H1 (cell line): ENCODE measurements around the gene TBC1D22A. TPM values are rescaled to one million over a fixed set of nuclear protein-coding genes. Genes with fewer than 3 reads are reported as not detected.
A peak's percentile ranks its signal among the peaks of the same experiment; 100 is the strongest.

ENCODE experiments used
- CTCF ChIA-PET: fragments of 300-600 bp; sonication (Branson Sonifier 250); formaldehyde crosslinking; loops from one replicate; lab custom pipeline; 2021; ENCODE audit not compliant: partially characterized antibody; lab: Charles Lee
- POLR2A ChIA-PET: fragments of 300-600 bp; sonication (Branson Sonifier 250); formaldehyde crosslinking; loops from one replicate; lab custom pipeline; 2021; ENCODE audit warnings: inconsistent platforms; ENCODE audit not compliant: partially characterized antibody; lab: Charles Lee
- DNase-seq, 2 experiments: peaks; one replicate each; pipeline versions ENCODE4 v3.0.0 to v3.0.0-alpha.2; 2010 to 2022; ENCODE audit warnings: low spot score in 2 of 2, low read depth in 1 of 2, mixed read lengths in 1 of 2
- FAIRE-seq: peaks from 2 replicates; lab custom pipeline; 2011; peaks lifted over from hg19 to GRCh38; lab: Jason Lieb, UNC
- H2AFZ ChIP-seq: 2 replicates; pipeline ENCODE4 v1.8.1; 2012; ENCODE audit warnings: low read length, inconsistent platforms
- H2AK5ac ChIP-seq: 2 replicates; pipeline ENCODE4 v1.6.1; 2013; ENCODE audit warnings: low read depth, low read length
- H2BK120ac ChIP-seq: replicated peaks from 2 replicates; pipeline ENCODE3; 2013; ENCODE audit warnings: low read depth, low read length, inconsistent platforms
- H2BK12ac ChIP-seq: 2 replicates; pipeline ENCODE4 v1.6.1; 2013; ENCODE audit warnings: low read depth, low read length
- H2BK15ac ChIP-seq: 2 replicates; pipeline ENCODE4 v1.6.1; 2013; ENCODE audit warnings: low read length
- H2BK20ac ChIP-seq: 2 replicates; pipeline ENCODE4 v1.6.1; 2013; ENCODE audit warnings: low read length
- H2BK5ac ChIP-seq: 2 replicates; pipeline ENCODE4 v1.6.1; 2013; ENCODE audit warnings: low read depth, low read length
- H3K14ac ChIP-seq: 2 replicates; pipeline ENCODE4 v1.6.1; 2013; ENCODE audit warnings: inconsistent platforms; ENCODE audit not compliant: insufficient read length
- H3K18ac ChIP-seq: 2 replicates; pipeline ENCODE4 v1.6.1; 2013; ENCODE audit warnings: low read length; ENCODE audit errors: extremely low read depth
- H3K23ac ChIP-seq: 2 replicates; pipeline ENCODE4 v1.6.1; 2013; ENCODE audit warnings: inconsistent platforms; ENCODE audit not compliant: insufficient read length
- H3K23me2 ChIP-seq: 2 replicates; pipeline ENCODE4 v1.6.1; 2013; ENCODE audit warnings: low read depth, low read length
- H3K27ac ChIP-seq: 2 replicates; pipeline ENCODE4 v1.6.1; 2011; ENCODE audit warnings: low read depth, low read length, inconsistent platforms
- H3K27me3 ChIP-seq, 4 experiments: replicated peaks in 1 of 4; 1 replicate in 1 of 4; 2 replicates in 3 of 4; pipeline versions ENCODE4 v1.6.1 to v1.8.1; 2011 to 2013; ENCODE audit warnings: low read length in 3 of 4, mild to moderate bottlenecking in 3 of 4, inconsistent platforms in 2 of 4, mixed read lengths in 2 of 4, moderate library complexity in 1 of 4; ENCODE audit not compliant: control insufficient read depth in 3 of 4, insufficient read depth in 3 of 4; ENCODE audit errors: extremely low read depth in 1 of 4
- H3K36me3 ChIP-seq, 4 experiments: 2 replicates each; pipeline versions ENCODE4 v1.6.1 to v1.8.1; 2011 to 2013; ENCODE audit warnings: mild to moderate bottlenecking in 4 of 4, low read length in 3 of 4, moderate library complexity in 2 of 4, control low read depth in 1 of 4, inconsistent platforms in 1 of 4; ENCODE audit not compliant: insufficient read depth in 4 of 4, control insufficient read depth in 2 of 4
- H3K4ac ChIP-seq: replicated peaks from 2 replicates; pipeline ENCODE3; 2013; ENCODE audit warnings: low read length, low read depth, mixed read lengths, inconsistent platforms; ENCODE audit not compliant: insufficient read length
- H3K4me1 ChIP-seq, 4 experiments: replicated peaks in 1 of 4; 1 replicate in 1 of 4; 2 replicates in 3 of 4; pipeline versions ENCODE4 v1.6.1 to v1.8.1; 2011 to 2013; ENCODE audit warnings: low read length in 3 of 4, inconsistent platforms in 2 of 4, mixed read lengths in 1 of 4; ENCODE audit not compliant: insufficient read depth in 4 of 4, control insufficient read depth in 3 of 4
- H3K4me2 ChIP-seq, 2 experiments: 2 replicates each; pipeline versions ENCODE4 v1.6.1 to v1.8.1; 2011 to 2013; ENCODE audit warnings: low read depth in 2 of 2, low read length in 2 of 2, control low read depth in 1 of 2, inconsistent platforms in 1 of 2, mild to moderate bottlenecking in 1 of 2; ENCODE audit not compliant: insufficient read depth in 1 of 2
- H3K4me3 ChIP-seq, 4 experiments: fragments of 200-600, 300-600 bp in 1 of 4; sonication (generic), shearing (Covaris generic), sonication (Bioruptor Twin) in 1 of 4; 2 replicates each; pipeline versions ENCODE4 v1.5.1 to v1.8.1; 2011 to 2016; ENCODE audit warnings: low read length in 4 of 4, low read depth in 3 of 4, control low read depth in 2 of 4, inconsistent platforms in 2 of 4, mild to moderate bottlenecking in 2 of 4, mixed read lengths in 1 of 4, moderate library complexity in 1 of 4; ENCODE audit not compliant: insufficient read depth in 2 of 4; ENCODE audit errors: extremely low read depth in 1 of 4
- H3K56ac ChIP-seq: replicated peaks from 2 replicates; pipeline ENCODE3; 2013; ENCODE audit warnings: low read depth, mild to moderate bottlenecking, mixed read lengths, low read length, inconsistent platforms; ENCODE audit not compliant: insufficient read length
- H3K79me1 ChIP-seq: 2 replicates; pipeline ENCODE4 v1.6.1; 2013; ENCODE audit warnings: low read depth, low read length, control low read depth
- H3K79me2 ChIP-seq, 2 experiments: 2 replicates each; pipeline versions ENCODE4 v1.6.1 to v1.8.1; 2012 to 2013; ENCODE audit warnings: low read length in 2 of 2, mild to moderate bottlenecking in 2 of 2, inconsistent platforms in 1 of 2; ENCODE audit not compliant: insufficient read depth in 2 of 2, control insufficient read depth in 1 of 2
- H3K9ac ChIP-seq, 4 experiments: replicated peaks in 1 of 4; 1 replicate in 1 of 4; 2 replicates in 3 of 4; pipeline versions ENCODE4 v1.6.1 to v1.8.1; 2011 to 2013; ENCODE audit warnings: low read depth in 3 of 4, low read length in 3 of 4, control low read depth in 2 of 4, mild to moderate bottlenecking in 2 of 4, moderate library complexity in 2 of 4, inconsistent platforms in 1 of 4; ENCODE audit errors: extremely low read depth in 1 of 4
- H3K9me3 ChIP-seq, 2 experiments: 2 replicates each; pipeline versions ENCODE4 v1.6.1 to v1.8.1; 2012 to 2013; ENCODE audit warnings: mild to moderate bottlenecking in 2 of 2, moderate library complexity in 2 of 2, control low read depth in 1 of 2, inconsistent platforms in 1 of 2, low read depth in 1 of 2, low read length in 1 of 2, mixed read lengths in 1 of 2; ENCODE audit not compliant: insufficient read depth in 2 of 2
- H4K20me1 ChIP-seq, 2 experiments: replicated peaks in 1 of 2; 2 replicates each; pipeline versions ENCODE3 to v1.8.1; 2011 to 2013; ENCODE audit warnings: inconsistent platforms in 2 of 2, low read length in 2 of 2, mild to moderate bottlenecking in 1 of 2; ENCODE audit not compliant: insufficient read depth in 2 of 2, control insufficient read depth in 1 of 2
- H4K5ac ChIP-seq: 2 replicates; pipeline ENCODE4 v1.6.1; 2013; ENCODE audit warnings: low read length, low read depth, mixed read lengths, inconsistent platforms; ENCODE audit not compliant: insufficient read length
- H4K8ac ChIP-seq: 2 replicates; pipeline ENCODE4 v1.8.0; 2013; ENCODE audit warnings: mild to moderate bottlenecking, moderate library complexity, low read length, inconsistent platforms; ENCODE audit not compliant: insufficient read depth; ENCODE audit errors: extremely low read depth
- H4K91ac ChIP-seq: replicated peaks from 2 replicates; pipeline ENCODE3; 2013; ENCODE audit warnings: low read length, mixed read lengths, inconsistent platforms; ENCODE audit not compliant: insufficient read length
- ASH2L ChIP-seq: fragments of 200-600, 300-600 bp; sonication (generic); IDR thresholded peaks from one replicate; pipeline ENCODE4 v1.7.1; 2017; ENCODE audit warnings: low read length
- WGBS, 2 experiments: shearing (Covaris generic) in 1 of 2; methylation state at CpG; one replicate each; pipeline versions ENCODE4 v1.1.6 to v1.1.7; 2013 to 2015; ENCODE audit warnings: low lambda C conversion rate in 2 of 2, mixed read lengths in 2 of 2, inconsistent platforms in 1 of 2, low coverage in 1 of 2, missing lambda C conversion rate in 1 of 2; ENCODE audit not compliant: insufficient replicate concordance in 2 of 2, insufficient coverage in 1 of 2, insufficient read length in 1 of 2; ENCODE audit errors: extremely low coverage in 1 of 2, missing lambda C conversion rate in 1 of 2; 5-methylcytosine and 5-hydroxymethylcytosine counted together
- polyA plus RNA-seq, 7 experiments: library from polyadenylated mRNA; depleted of rRNA in 3 of 7; stranded (reverse) in 5 of 7; unstranded in 2 of 7; fragments of >200 nt in 5 of 7; fragments of 200-250 nt in 2 of 7; gene quantifications; 1 replicate in 5 of 7; 2 replicates in 1 of 7; 4 replicates in 1 of 7; pipeline versions ENCODE4 v1.2.1 to v1.2.3, GENCODE V29; 2011 to 2013; ENCODE audit warnings: missing spikeins in 2 of 7, mixed read lengths in 2 of 7
- total RNA-seq: library from RNA; stranded (reverse); fragmentation: NEBNext Ultra II Directional; extraction: Animal tissue kit (Norgen Biotek cat#: 25700); gene quantifications from 2 replicates; pipeline ENCODE4 v1.2.1, GENCODE V29; 2021

The TBC1D22A gene
- total and polyA plus RNA-seq, 2 of the 8 experiments (the other 6 are each of a cell fraction or from before 2014, with no cell fraction given): 11.9 to 18.4 TPM

DNA sequence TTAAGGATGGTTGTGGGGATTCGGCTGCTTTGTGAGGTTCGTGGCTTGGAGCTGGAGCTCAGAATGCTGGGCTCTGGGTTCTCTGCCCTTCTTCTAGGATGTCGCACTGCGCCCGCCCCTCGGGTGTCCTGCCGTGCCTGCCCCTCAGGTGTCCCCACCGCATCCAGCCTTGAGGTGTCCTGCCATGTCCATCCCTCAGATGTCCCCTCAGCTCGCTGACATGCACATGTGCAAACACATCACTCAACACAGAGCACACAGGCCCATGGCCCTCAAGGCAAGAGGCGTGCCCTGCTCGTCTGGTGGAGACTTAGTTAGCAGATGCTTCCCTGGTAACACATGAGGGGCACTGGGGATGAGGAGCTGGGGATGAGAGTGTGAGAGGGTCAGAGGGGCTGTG is 359.3 kb downstream of the TBC1D22A start:
- 84% methylated on average over 10 of the region's 11 CpGs; no CpG with 5 or more reads in 1 of the 2 experiments for WGBS, 2 experiments
- H4K5ac ChIP-seq: no peak overlapping the region
- TF ChIP-seq ASH2L: no peak
- ChIA-PET CTCF (interaction anchor here (0.6 to 2.2 kb wide), 2 partner anchors 11 to 208 kb away, joined by 3 to 6 read pairs; no protein-coding TSS in a partner anchor), POLR2A (no interaction called here)
- H3K18ac ChIP-seq: no peak overlapping the region
- no peak overlapping the region for H3K27ac ChIP-seq
- DNase-seq (no peak), FAIRE-seq (no peak)
- peak overlapping the region; percentile 40 for H4K91ac ChIP-seq
- no peak overlapping the region for H3K9ac ChIP-seq
- peaks cover 0 to 5% of the 10 kb centered on the region in 2 experiments for H4K20me1 ChIP-seq
- H3K4me3 ChIP-seq: no peak overlapping the region
- no peak overlapping the region for H2BK12ac ChIP-seq
- peak overlapping the region; percentile 94 for H3K23ac ChIP-seq
- H3K56ac ChIP-seq: no peak overlapping the region
- H3K14ac ChIP-seq: no peak overlapping the region
- H3K4me2 ChIP-seq: no peak overlapping the region
- no peaks in the 10 kb centered on the region for H3K23me2 ChIP-seq
- no peak overlapping the region for H2AFZ ChIP-seq
- H3K4ac ChIP-seq: no peak overlapping the region
- peaks cover 0 to 9% (median 4%) of the 10 kb centered on the region in 4 experiments; a peak in 5 of 7 replicates for H3K4me1 ChIP-seq
- no peaks in the 10 kb centered on the region for H3K36me3 ChIP-seq
- no peaks in the 10 kb centered on the region for H3K27me3 ChIP-seq
- no peaks in the 10 kb centered on the region for H3K9me3 ChIP-seq
- H2BK15ac ChIP-seq: no peak overlapping the region; the same call in 1 of the 2 replicates
- no peak overlapping the region for H2AK5ac ChIP-seq
- no peaks in the 10 kb centered on the region for H3K79me2 ChIP-seq
- no peak overlapping the region for H4K8ac ChIP-seq
- no peak overlapping the region for H2BK20ac ChIP-seq
- no peak overlapping the region; the same call in 1 of the 2 replicates for H2BK5ac ChIP-seq
- H2BK120ac ChIP-seq: no peak overlapping the region
- no peaks in the 10 kb centered on the region for H3K79me1 ChIP-seq
